HG02763 (cell line): Measurements from ENCODE around the gene SIGLEC7.
"Not testable (repeated sequence)": the region's sequence is repeated elsewhere in the genome, so short reads cannot be mapped to it uniquely, and the experiment has no call there.

Experiments used
- ATAC-seq: cut with Tn5 transposase; IDR thresholded peaks from one replicate; pipeline ENCODE4 v1.9.1; 2021; ENCODE audit warnings: mild to moderate bottlenecking, moderate library complexity; ENCODE audit not compliant: unreplicated experiment

Gene SIGLEC7

DNA sequence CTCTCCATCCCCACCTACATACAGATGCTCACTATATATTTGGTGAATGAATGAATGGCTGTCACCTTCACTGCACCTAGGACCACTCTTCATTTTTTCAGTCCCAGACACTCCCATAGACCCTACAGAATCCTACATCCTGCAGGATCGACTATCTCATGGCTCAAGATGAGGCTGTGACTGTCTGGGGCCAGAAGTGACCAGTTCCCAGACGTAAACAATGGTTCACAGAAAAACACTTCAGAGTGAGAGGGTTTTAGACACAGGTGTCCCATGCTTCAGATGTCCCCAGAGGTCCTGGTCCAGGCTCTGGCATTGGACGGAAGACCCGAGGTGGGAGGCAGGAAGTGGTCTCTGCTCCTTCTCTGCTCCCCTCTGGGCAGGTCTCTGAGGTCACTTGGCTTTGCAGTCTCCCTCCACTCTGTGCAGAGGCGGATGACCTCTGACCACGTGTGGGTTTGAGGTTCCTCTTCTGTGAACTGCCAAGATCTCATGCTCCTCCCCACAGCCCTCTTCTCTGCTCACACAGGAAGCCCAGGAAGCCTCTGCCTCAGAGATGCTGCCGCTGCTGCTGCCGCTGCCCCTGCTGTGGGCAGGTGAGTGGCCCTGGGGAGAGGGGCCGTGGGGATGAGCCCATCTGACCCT lies 24.9 kb downstream of the SIGLEC7 start:
- no peak for ATAC-seq

DNA sequence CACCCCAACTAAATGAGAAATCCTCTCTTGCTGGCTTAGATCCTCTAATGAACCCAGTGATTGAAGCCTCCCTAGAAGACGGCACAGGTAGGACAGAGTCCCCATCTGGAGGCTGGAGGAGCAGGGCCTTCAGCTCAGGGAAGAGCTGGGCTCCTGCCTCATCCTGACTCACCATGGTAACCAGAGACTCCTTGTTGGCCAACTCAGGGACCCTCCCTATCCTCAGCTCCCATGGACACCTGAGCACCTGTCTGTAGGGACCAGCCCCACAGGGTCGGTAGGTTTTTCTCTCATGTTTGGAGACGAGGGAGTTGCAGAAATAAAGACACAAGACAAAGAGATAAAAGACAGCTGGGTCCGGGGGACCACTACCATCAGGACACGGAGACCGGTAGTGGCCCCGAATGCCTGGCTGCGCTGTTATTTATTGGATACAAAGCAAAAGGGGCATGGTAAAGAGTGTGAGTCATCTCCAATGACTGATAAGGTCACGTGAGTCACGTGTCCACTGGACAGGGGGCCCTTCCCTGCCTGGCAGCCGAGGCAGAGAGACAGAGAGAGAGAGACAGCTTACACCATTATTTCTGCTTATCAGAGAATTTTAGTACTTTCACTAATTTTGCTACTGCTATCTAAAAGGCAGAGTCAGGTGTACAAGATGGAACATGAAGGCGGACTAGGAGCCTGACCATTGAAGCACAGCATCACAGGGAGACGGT lies 26.6 kb downstream of the SIGLEC7 start:
- ATAC-seq, result no peak

DNA sequence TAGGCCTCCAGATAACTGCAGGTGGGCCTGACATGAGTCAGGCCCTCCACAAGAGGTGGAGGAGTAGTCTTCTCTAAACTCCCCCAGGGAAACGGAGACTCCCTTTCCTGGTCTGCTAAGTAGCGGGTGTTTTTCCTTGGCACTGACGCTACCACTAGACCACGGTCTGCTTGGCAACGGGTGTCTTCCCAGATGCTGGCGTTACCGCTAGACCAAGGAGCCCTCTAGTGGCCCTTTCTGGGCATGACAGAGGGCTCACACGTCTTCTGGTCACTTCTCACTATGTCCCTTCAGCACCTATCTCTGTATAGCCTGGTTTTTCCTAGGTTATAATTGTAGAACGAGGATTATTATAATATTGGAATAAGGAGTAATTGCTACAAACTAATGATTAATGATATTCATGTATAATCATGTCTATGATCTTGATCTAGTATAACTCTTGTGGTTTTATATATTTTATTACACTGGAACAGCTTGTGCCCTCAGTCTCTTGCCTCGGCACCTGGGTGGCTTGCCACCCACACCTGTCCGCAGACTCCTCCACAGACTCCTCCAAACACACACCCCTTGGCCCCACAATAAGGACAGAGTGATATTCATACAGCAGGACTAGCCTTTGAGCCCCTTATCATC lies 27.3 kb downstream of the SIGLEC7 start:
- ATAC-seq, result not testable (repeated sequence)

DNA sequence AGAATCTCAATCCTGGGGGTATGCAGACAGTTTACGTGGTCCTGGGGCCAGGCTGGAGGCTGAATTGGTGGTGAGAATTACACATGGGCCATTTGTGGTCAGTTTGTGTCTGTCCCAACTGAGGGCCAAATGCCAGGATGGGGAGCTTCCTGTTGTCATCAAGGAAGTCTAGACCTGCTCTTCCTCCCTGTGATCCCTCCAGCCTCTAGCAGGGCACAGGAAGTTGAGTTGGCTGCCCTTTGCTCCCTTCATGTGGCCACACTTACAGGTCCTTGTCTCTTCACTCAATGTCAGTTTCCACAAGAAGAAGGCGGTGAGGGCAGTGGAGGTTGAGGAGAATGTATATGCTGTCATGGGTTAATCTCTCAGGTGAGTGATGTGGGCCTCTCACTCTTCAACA lies 30.1 kb downstream of the SIGLEC7 start:
- no peak for ATAC-seq

DNA sequence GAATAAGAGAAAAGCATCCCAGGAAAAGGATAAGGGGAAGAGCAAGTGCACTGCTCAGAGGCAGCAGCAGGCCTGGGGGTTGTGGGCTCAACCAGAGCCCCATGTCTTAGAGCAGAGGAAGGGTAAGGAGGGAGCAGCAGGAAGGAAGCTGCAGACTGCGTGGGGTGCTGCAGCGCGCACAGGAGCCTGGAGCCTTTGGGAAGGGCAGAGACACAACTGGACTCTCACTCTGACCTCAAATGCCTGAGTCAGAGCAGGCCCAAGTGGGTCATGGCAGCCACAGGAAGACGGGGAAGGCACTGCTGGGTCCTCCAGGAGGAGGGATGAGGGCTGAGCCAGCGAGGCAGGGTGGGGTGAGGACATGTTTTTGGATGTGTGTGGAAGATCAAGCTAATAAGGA lies 31.6 kb downstream of the SIGLEC7 start:
- ATAC-seq, result no peak

DNA sequence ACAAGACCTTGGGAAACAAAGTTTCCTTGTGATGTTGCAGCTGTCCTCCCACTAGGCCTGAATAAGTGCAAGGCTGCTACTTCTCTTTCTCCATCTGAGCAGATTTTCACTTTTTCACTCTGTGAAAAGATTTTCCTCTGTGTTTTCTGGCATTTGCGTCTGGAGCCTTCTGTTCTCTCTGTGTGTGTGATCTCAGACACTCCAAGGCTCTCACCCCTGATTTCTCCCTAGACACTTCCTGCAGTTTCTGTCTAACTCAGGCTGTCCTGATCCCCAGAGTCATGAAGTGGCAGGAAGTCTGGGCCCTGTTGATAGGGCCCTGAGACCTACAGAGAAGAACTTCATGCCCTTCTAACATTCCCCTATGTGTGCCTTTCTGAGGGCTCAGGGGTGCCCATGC lies 37.2 kb downstream of the SIGLEC7 start:
- ATAC-seq, result no peak

DNA sequence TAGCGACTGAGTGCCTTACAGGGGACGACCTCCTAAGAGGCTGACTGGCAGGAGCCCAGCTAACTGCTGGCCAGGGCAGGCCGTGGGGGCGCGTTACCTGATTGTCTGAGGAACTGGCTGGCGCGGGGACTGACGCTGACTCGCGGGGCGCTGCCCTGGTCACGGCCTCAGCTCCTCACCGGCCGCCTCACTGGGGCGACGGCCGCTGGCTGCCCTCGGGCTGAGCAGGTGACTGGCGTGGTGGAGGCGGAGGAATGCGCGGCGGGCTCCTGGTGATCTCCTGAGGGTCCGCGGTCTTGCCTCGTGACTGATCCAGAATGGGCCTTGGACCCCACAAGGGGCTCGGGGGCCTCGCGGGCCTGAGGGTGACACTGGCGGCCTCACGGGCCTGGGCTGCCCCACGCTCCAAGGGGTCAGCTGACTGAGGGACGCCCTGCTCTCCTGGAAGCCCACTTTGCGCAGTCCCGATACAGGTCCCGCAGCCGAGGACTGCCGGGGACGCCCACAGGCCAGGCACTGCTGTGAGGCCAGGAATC lies 39.3 kb downstream of the SIGLEC7 start:
- no peak for ATAC-seq

DNA sequence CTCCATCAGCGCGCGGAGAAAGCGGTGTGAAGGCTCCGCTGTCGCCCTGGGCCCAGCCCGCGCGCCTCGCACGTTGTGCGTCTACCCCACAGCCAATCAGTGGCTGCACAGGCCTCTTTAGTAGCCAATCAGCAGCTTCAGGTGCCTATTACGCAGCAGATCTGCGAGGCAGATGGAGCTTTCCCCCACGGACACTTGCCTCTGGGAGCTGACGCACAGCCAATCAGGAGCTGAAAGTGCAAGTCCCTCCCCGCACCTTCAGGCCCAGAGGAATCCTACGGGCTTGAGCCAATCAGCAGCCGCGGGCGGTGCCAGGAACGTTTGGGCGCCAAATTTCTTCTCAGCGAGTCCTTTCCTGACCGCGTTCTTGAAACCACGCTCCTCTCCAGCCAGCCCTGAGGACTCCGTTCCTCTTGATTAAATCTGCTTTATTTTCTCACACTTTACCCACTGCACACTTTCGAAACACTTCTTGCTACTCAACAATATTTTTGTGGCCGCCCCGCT lies 39.9 kb downstream of the SIGLEC7 start:
- no peak for ATAC-seq

DNA sequence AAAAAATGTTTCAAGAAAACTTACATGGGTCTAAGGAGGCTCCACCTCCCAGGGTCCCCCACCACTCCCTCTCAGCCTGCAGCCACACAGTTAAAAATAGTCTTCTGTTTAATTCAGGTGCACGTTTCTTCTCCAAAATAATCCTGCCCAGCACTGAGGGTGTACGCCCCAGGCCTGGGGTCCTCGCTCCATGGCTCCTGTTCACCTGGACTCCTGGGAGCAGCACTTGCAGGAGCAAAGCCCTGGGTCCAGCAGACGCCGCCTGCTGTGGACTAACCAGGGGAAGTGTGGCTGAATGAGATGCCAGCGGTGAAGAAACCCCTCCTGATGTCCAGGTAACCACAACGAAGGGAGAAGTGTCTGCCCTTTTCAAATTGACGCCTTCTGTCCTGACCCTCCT lies 41.5 kb downstream of the SIGLEC7 start:
- ATAC-seq, result no peak

DNA sequence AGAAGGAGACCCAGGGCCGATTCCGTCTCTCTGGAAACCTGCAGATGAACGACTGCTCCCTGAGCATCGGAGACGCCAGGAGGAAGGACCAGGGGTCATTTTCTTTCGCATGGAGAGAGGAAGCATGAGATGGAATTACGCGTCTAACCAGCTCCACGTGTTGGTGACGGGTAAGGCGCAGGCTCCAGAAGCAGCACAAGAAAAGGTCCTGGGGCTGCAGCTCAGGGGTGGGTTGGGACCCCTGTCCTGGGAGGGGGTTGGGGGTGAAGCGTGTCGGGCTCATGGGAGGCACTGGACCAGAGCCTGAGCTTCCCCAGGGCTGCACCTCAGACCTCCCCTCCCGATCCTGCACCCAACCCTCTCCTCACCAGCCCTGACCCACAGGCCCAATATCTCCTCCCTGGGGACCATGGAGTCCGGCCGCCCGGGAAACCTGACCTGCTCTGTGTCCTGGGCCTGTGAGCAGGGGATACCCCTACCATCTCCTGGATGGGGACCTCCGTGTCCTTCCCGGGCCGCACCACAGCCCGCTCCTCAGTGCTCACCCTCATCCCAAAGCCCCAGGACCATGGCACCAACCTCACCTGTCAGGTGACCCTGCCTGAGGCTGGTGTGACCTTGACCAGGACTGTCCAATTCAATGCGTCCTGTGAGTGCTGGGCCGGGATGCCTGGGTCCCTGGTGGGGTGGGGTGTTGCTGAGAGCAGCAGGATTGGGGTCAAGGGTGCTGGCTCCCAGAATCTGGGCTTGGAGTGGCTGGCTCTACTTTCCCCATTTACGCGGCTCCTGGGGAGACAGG lies 43.2 kb downstream of the SIGLEC7 start:
- no peak for ATAC-seq

DNA sequence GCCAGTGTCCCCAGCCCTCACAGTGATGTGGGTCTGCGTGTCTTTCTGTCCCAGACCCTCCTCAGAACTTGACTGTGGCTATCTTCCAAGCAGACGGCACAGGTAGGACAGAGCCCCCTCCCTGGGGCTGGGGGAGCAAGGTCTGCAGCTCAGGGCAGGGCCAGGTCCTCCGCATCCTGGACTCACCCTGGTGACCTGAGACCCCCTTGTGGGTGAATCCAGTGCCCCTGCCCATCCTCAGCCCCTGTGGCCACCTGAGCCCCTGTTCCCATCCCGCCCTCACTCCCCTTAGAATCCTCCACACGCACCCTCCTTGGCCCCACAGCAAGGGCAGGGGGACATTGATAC lies 43.7 kb downstream of the SIGLEC7 start:
- no peak for ATAC-seq

DNA sequence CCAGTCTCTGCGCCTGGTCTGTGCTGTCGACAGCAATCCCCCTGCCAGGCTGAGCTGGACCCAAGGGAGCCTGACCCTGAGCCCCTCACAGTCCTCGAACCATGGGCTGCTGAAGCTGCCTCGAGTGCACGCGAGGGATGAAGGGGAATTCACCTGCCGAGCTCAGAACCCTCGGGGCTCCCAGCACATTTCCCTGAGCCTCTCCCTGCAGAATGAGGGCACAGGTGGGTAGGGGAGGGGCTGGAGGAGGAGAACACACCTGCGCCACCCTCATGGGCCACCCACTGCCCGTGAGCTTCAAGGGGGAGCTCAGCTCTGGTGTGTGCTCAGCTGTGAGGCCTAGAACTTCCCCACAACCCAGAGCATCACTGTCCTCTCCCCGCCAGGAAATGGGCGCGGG lies 44.2 kb downstream of the SIGLEC7 start:
- ATAC-seq, result no peak

DNA sequence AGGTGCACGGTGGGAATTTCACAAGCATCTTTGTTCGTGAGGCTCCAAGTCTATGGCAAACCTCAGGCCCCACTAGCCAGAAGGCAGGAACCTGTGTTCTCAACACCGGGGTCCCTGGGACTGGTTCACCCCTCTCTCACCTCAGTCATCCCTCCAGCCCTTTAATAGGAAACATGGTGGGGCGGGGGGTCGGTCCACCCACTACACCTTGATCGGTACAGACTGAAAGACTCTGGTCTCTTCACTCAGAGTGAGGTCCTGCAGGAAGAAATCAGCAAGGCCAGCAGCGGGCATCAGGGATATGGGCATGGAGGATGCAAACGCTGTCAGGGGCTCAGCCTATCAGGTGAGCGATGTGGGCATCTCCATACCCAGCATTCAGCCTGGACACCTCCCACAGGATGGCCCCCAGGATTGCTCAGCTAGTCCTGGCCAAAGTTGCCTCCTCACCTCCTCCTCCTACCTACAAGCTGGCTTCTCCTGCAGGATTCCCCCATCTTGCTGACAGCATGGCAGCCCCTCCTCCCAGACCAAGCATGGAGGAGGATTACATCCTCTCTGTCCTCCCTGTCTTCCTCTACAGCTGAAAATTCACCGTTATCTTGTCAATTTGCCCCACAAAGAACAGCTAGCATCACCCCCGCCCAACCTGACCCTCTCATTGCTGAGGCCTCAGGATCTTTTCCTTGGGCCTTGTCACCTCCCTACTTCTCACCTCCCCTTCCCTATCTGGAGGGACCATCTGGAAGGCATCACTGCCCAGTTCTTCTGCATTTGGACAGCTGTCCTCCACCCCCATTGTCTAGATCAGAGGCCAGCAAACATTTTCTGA lies 45.5 kb downstream of the SIGLEC7 start:
- ATAC-seq, result no peak

DNA sequence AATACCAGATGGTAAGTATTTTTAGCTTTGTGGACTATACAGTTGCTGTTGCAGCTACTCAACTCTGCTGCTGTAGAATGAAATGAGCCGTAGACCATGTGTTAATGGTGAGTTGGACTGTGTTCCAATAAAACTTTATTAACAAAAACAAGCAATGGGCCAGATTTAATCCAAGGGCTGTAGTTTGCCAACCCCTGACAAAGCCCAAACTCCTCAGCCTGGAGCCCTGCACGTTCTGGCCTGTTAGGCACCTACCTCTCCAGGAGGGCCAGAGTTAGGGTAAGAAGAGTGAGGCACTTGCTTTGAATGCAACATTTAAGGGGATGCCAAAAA lies 46.1 kb downstream of the SIGLEC7 start:
- ATAC-seq, result no peak

DNA sequence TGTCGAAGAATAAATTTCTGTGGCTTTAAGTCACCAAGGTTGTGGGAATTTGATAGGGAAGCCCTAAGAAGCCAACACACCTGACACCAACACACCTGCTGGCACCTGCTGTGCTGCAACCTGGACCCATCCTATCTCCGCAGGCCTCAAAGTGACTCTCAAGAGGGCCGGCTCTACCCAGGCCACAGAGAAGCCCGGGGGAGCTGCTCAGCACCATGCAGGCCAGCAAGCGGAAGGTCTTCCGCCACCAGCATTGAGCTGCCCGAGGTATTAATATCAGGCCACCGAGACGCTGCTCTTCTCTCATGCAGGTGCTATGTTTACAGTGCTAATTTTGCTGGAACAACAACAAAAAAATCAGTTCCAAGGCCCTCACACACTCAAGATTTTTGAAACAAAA lies 50.6 kb downstream of the SIGLEC7 start:
- no peak for ATAC-seq

DNA sequence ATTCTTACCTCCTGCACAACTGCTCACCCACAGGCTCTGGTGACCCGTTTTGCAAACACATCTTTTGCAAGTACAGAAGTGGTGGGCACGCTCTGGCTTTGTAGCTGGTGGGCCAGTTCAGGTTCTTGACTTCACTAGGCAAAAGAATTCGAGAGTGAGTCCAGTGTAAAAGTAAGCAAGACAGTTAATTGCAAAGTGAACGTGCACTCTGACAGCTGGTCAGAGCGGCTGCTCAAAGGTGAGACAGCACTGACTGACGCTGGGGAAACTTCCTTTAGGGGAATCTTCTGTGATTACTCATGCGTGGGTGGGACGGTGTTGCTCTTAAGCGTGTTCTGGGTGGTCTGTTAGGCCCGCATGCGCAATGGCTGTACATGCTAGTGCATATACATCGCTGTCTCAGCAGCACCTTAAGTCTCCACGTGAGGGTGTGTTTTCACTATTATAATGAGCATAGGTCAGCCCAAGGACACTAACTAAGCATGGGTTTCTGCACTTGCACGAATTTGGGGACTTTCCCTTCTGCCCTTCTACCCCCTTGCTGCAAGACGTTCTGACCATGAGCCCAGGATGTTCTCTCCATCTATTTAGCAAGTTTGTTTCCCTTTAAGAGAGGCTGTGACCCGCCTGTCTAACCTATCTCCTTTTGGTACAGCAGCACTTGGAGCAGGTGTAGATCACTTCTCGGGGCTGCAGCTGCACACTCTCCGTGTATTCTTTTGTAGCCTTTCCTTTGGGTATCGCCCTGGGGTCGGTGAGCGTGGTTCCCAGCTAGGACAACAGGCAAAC lies 52.6 kb downstream of the SIGLEC7 start:
- ATAC-seq, result no peak

DNA sequence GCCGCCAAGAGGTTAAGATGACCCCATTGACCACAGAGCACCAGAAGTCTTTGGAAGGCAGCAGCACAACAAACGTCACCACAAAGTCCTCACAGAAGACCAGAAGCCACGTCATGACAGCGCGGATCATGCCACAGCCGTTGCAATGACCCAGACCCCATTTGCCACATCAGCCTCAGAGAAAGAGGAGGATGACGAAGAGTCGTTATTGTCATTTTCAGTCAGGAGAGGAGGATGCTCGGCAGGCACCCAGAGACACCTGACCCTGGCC lies 53.1 kb downstream of the SIGLEC7 start:
- ATAC-seq, result no peak

DNA sequence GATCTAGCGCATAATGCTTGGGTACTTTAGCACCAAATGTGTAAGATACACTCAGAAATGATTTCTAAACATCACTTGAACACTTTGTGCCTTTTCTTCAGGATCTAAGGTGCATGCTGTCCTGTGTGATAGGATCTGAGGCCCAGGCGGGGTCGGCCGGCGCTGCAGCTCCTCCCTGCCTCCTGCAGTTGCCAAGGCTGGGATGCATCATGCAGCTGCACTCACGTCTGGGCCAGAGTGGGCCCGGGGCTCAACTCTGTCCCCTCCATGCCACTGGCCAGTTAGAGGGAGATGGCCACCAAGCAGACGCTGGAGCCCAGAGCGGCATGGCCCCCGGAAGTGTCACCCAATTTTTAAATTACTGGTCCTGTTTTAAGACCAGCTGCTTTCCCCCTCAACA lies 53.5 kb downstream of the SIGLEC7 start:
- no peak for ATAC-seq

DNA sequence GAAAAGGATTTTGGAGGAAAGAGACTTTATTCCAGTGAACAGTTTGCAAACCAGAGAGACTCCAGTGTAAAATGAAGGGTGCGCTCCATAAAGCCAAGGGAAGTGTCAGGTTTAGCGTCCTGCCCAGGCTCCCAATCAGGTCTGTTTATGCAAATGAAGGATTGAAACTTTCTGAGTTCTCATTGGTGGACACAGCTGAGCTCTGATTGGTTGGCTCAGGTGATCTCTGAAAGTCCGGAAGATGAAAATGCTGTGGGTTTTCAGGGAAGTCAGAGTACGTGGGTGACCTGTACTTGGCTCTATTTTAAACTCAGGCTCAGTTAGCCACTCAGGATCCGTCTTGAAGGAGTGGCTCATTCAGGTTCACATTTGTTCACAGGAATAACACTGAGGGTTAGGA lies 54.1 kb downstream of the SIGLEC7 start:
- no peak for ATAC-seq

DNA sequence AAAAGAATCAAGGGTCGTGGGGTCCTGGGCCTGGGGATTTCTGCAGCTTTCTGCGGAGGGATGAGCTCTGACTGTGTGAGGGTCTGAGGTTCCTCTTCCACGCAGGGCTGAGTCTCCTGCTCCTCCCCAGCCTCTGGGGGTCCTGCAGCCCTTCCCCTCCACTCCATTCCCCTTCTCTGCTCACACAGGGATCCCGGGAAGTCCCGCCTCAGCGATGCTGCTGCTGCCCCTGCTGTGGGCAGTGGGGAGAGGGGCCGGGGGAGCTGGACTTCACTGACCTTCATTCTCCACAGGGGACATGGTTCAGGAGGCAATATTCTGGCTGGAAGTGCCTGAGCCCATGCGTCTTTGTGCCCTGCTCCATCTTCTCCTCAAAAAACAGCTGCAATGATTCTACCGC lies 56.5 kb downstream of the SIGLEC7 start:
- no peak for ATAC-seq
